ENCODE results near the gene MAML3. TPM values are rescaled to one million over a fixed set of nuclear protein-coding genes. Genes with fewer than 3 reads are reported as not detected.

MAML3 gene
- total RNA-seq, 1 donor from 2014 or later: 24.8 TPM

- Mint-ChIP-seq H3K27ac (peak overlapping the region; percentile 65), H3K9me3 (no peaks in the 10 kb centered on the region), H3K36me3 (no peaks in the 10 kb centered on the region), H3K4me3 (peak overlapping the region; percentile 17), H3K27me3 (ENCODE audit: low read depth) (no peaks in the 10 kb centered on the region), H3K4me1 (peaks cover 30% of the 10 kb centered on the region)
- no peak for DNase-seq (ENCODE audit: low spot score in 2 of 2, unreplicated experiment in 2 of 2)
- TF ChIP-seq, protein P1, sequence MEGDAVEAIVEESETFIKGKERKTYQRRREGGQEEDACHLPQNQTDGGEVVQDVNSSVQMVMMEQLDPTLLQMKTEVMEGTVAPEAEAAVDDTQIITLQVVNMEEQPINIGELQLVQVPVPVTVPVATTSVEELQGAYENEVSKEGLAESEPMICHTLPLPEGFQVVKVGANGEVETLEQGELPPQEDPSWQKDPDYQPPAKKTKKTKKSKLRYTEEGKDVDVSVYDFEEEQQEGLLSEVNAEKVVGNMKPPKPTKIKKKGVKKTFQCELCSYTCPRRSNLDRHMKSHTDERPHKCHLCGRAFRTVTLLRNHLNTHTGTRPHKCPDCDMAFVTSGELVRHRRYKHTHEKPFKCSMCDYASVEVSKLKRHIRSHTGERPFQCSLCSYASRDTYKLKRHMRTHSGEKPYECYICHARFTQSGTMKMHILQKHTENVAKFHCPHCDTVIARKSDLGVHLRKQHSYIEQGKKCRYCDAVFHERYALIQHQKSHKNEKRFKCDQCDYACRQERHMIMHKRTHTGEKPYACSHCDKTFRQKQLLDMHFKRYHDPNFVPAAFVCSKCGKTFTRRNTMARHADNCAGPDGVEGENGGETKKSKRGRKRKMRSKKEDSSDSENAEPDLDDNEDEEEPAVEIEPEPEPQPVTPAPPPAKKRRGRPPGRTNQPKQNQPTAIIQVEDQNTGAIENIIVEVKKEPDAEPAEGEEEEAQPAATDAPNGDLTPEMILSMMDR (IDR thresholded peaks at IDR 0.05; ENCODE audit: unreplicated experiment): no peak
Measured at GRCh38 chr4:139763205-139763604, 390.8 kb downstream of the MAML3 start.

DNA sequence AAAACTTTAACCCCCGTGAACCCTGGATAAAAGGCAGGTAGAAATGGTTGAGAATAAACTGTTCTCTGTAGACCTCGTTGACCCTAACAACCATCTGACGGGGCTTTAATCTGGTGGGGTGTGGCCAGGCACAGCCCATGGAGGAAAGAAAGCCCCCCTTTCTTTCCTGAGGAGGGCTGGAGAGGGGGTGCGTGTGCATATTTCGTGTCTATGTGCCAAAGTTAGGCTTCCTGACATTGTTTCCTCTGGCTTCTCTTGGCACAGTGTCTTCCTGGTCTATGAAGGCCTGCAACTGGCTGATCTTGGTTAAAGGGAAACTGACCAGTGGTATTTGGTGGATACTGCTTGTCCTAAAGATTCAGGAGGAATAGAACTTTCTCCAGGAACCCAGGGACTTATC is 391.3 kb downstream of the MAML3 start:
- Mint-ChIP-seq H3K4me1 (peaks cover 30% of the 10 kb centered on the region), H3K27me3 (ENCODE audit: low read depth) (no peaks in the 10 kb centered on the region), H3K27ac (no peak overlapping the region), H3K4me3 (no peak overlapping the region), H3K9me3 (no peaks in the 10 kb centered on the region), H3K36me3 (no peaks in the 10 kb centered on the region)
- TF ChIP-seq, protein P1 (IDR thresholded peaks at IDR 0.05; ENCODE audit: unreplicated experiment): no peak
- DNase-seq (ENCODE audit: low spot score in 2 of 2, unreplicated experiment in 2 of 2): no peak

DNA sequence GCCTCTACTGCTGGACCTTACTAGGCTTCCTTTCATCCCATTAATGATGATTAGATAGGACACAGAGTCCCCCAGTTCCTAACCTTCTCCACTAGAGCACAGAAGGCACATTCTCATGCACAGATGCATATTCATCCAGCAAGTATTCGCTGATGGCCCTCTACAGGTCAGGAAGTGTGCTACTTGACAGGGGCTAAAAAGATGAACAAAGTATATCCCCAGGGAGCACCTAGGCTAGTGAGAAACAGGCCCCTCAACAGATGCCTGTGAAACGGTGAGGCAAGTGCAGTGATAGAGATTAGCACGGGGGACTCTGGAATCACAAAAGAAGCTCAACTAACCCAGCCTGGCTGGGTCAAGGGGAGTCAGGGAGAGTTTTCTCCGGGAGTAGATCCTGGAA is 392.5 kb downstream of the MAML3 start:
- peaks cover 37% of the 10 kb centered on the region for H3K4me1 Mint-ChIP-seq
- no peaks in the 10 kb centered on the region for H3K36me3 Mint-ChIP-seq
- DNase-seq (ENCODE audit: low spot score in 2 of 2, unreplicated experiment in 2 of 2): no peak
- H3K27me3 Mint-ChIP-seq (ENCODE audit: low read depth): no peaks in the 10 kb centered on the region
- TF ChIP-seq, protein P1 (IDR thresholded peaks at IDR 0.05; ENCODE audit: unreplicated experiment): no peak
- H3K9me3 Mint-ChIP-seq: no peaks in the 10 kb centered on the region
- H3K4me3 Mint-ChIP-seq: no peak overlapping the region
- H3K27ac Mint-ChIP-seq: no peak overlapping the region

DNA sequence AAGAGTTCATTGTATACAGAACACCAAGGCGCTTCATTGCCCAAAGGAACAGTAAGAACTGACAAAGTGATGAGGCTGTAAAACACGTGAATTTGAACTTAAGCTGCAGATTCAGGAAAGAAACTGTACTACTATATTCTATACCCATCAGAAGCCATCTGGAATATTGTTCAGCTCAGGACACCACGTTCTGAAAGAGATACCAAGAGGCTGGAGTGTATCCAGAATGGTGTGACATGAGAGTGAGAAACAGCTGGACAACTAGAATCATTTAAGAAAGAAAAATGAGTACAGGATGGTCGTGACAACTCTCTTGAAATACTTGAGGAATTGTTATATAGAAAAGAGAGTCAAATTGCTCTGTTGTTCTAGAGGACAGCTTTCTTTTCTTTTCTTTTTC is 393.4 kb downstream of the MAML3 start:
- TF ChIP-seq, protein P1 (IDR thresholded peaks at IDR 0.05; ENCODE audit: unreplicated experiment): no peak
- Mint-ChIP-seq H3K27me3 (ENCODE audit: low read depth) (no peaks in the 10 kb centered on the region), H3K4me3 (no peak overlapping the region), H3K9me3 (no peaks in the 10 kb centered on the region), H3K36me3 (no peaks in the 10 kb centered on the region), H3K4me1 (peaks cover 46% of the 10 kb centered on the region), H3K27ac (no peak overlapping the region)
- no peak for DNase-seq (ENCODE audit: low spot score in 2 of 2, unreplicated experiment in 2 of 2)

- Mint-ChIP-seq H3K27ac (no peak overlapping the region), H3K27me3 (ENCODE audit: low read depth) (no peaks in the 10 kb centered on the region), H3K4me1 (peaks cover 43% of the 10 kb centered on the region), H3K4me3 (no peak overlapping the region), H3K36me3 (no peaks in the 10 kb centered on the region), H3K9me3 (no peaks in the 10 kb centered on the region)
- TF ChIP-seq, protein P1 (IDR thresholded peaks at IDR 0.05; ENCODE audit: unreplicated experiment): no peak
- no peak for DNase-seq (ENCODE audit: low spot score in 2 of 2, unreplicated experiment in 2 of 2)
Measured at GRCh38 chr4:139759097-139759496, 394.9 kb downstream of the MAML3 start.

All from mesothelial cell of epicardium (in vitro differentiated cells).